ENCODE results near the gene PCGF3. TPM values are rescaled to one million over a fixed set of nuclear protein-coding genes. Genes with fewer than 3 reads are reported as not detected.
"Not testable (repeated sequence)": the region's sequence is repeated elsewhere in the genome, so short reads cannot be mapped to it uniquely, and the experiment has no call there.

PCGF3 gene
- total RNA-seq, 1 experiment from 2014 or later: 26.5 TPM

DNA sequence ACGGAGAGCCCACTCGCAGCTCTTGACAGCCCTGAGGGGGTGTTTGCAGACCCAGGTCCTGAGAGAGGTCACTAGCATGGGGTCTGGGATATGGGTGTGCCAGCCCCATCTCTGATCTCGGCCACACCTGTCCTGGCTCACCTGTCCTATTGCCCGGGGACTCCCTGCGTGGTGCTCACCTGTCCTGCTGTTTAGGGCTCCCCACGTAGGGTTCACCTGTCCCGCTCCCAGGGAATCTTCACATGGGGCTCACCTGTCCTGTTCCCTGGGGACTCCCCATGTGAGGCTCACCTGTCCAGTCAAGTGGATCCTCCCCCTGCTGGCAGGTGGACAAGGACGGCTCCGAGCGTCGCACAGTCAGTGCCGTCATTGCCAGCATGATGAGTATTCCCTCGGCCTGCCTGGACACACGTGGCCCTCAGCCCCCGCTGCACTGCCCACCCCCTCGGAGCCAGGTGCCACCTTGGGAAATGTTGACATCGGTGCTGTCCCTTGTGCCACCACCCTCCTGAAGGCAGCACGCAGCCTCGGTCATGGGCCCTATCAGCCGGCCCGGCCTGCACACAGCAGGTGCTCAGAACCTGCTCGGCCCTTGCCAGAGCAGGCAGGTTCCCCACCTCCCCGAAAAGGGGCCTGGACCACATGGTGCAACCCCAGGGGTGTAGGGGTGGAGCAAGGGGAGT, 23.0 kb upstream of the PCGF3 start:
- DNase-seq (ENCODE audit: low read depth): peak; percentile 3

GRCh38 chr4:683247-683897, 22.3 kb upstream of the PCGF3 start:
- DNase-seq (ENCODE audit: low read depth): peak; percentile 1

DNA sequence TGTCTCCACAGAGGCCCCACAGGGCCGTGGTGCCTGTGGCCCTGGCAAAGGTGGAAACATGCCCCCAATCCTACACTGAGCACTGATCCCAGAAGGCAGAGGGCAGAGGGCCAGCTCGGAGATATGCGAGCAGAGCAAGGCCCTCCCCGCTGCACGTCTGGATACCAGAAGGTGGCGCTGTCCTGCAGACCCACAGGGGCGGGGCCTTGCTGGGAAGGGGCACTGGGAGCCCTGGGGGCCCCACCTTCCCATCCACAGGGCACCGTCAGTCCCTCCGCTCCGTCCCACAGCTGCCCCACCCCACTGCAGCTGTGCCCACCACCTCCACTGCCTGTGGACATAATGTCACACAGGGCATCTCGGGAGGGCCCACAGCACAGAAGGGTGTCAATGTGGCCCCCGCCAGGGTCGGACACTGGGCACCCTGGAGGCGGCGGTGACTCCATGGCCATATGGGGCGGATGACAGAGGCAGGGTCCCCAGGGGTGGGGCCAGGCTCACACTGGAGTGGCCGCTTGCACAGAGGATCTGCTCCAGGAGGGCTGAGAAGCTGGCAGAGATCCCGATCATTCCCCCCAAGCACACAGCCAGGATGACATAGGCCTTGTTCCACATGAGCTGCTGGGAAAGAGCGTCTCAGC, 21.5 kb upstream of the PCGF3 start:
- peak; percentile 68 for DNase-seq (ENCODE audit: low read depth)

DNA sequence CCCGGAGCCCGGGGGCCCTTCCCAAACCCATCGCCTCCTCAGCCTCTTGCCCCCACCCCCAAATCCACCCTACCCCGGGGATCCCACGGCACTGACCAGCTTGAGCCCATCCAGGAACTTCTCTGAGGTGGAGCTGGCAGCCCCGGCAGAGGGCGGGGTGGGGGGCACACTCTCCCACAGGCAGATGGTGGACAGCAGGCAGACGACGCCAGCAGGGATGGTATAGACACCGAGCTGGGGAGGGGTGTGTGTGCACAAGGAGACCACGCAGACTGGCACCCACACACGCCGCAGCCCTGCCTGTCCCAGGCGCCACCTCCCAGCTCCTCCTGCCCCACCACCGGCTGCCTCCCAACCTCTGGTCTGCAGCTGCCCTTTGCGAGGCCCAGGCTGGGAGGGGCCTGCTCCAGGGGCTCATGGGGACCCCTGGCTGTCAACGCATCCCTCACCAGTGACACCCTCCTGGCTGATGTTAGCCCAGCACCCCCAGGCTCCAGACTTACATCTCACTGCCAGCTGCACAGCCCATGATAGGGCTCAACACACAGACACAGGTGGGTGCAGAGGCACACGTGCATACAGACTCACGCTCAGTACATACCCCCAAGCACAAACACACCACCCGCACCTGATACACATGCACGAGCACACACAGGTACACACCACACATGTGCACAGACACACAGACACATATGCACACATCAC, 20.9 kb upstream of the PCGF3 start:
- DNase-seq (ENCODE audit: low read depth): peak; percentile 5

DNA sequence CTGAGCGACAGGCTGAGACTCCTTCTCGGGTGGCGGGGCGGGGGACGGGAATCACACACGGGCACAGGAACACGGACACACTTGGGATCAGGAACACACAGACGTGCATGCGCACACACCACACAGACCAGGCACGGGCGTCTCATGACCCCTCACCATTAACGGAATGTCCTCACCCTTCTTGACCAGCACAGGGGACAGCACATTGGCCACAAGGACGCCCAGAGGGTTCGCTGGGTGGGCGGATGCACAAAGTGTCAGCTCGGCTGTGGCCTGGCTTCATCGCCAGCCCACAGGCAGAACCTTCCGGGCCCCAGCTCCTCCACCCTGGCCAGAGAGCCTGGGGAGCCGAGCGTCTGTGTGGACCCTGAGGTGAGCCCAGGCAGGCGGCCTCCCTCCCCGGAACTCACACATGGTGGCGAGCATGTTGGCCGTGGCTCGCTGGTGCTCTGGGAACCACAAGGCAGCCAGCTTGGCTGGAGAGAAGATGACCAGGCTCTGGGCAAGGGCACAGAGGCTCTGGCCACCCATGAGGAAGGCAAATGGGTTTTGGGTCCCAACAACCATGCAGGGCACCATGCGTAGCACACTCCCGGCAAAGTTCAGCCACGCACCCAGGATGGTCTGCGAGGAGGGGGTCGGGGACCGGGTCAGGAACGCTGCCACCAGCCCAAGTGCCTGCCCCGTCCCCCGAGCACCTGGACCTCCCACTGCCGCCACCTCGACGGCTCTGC, 19.8 kb upstream of the PCGF3 start:
- DNase-seq (ENCODE audit: low read depth): peak; percentile 4

DNA sequence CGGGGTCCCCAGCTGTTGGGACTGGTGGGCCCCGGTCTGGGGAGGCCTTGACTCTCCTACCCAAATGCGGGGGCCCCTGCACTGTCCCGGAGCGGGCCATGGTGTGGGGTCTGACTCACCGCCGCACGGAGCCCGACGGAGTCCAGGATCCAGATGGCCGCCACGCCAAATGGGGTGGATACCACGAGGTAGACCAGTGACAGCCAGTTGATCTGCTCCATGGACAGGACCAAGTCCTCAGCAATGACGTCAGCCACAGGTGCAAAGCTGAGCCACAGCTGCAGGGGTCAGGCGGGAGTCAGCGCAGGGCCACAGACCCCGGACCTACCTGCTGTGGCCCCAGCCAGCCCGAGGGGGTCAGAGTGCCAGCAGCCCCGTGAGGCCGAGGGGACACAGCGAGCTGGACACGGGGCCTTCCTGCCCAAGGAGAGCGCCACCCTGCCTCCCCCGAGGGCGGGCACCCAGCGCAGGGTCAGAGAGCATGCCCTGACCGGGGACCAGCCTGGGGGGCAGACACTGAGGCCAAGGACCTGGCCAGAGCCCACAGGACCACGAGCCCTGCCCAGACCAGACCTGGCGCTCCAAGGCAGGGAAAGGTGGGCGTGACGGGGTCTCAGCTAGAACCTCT, 19.1 kb upstream of the PCGF3 start:
- DNase-seq (ENCODE audit: low read depth): peak; percentile 2

GRCh38 chr4:687048-687970, 18.3 kb upstream of the PCGF3 start:
- DNase-seq (ENCODE audit: low read depth): peak; percentile 85

DNA sequence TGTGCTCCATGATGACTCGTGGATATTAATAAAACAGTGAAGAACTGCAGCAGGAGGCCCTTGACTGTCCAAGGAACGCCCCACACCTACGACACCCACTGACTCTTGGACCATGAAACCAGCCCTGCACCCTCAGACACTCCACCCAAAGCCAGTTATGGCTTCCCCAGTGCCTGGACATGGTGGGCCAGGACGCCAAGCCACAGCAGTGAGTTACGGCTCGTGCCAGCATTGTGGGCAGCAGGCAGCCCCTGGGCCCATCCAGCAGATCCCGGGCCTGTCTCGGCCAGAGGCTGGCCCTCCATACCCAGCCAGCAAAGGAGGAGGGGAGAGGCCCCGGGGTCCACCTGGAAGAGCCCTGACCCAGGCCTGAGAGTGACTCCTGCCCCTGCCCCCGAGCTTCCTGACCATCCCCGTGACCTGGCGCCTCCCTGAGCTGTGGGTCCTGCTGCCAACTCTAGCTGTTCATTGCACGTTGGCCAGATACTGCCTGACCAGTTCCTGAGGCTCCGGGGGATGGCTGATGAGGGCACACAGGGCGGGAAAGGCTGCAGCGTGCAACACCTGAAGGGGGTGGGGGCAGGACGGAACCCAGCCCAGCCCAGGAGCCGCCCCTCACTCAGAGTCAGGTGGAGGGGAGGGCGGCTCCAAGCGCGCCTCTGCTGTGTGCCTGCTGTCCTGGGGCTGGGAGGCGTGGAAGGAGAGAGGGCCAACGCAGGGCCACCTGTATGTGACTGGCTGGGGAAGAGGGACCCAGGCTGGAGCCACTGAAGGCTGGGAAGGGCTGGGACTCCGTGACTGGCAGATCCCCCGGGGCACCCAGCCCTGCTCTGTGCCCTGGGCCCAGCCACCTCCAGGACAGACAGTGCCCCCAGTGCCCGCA, 17.4 kb upstream of the PCGF3 start:
- no peak for DNase-seq (ENCODE audit: low read depth)

- no peak for DNase-seq (ENCODE audit: low read depth)
Measured at GRCh38 chr4:688854-689681, 16.6 kb upstream of the PCGF3 start, which contains the start of gene SLC49A3. Gene SLC49A3, minus strand, starts transcription at chr4:689151. Its CDS starts 24 bp downstream, at chr4:689127.

DNA sequence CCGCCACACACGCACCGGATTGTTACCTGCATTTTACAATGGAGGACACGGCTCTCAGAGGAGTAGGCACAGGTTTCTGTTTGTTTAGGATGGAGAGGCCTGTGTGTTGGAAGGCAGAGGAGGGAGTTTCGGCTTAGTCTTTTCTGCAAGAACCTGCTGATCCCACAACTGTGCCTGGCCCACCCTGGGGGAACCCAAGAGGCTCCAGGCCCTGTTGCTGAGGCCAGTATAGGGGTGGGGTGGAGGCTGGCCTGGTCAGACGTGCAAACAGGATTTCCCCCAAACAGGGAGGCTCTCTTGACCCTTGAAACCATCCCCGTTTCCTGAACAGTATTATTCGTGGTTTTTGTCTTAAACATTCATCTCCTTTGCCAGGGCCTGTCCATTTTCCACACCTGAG, 15.9 kb upstream of the PCGF3 start:
- no peak for DNase-seq (ENCODE audit: low read depth)

- no peak for DNase-seq (ENCODE audit: low read depth)
Measured at GRCh38 chr4:692771-693554, 12.7 kb upstream of the PCGF3 start.

DNA sequence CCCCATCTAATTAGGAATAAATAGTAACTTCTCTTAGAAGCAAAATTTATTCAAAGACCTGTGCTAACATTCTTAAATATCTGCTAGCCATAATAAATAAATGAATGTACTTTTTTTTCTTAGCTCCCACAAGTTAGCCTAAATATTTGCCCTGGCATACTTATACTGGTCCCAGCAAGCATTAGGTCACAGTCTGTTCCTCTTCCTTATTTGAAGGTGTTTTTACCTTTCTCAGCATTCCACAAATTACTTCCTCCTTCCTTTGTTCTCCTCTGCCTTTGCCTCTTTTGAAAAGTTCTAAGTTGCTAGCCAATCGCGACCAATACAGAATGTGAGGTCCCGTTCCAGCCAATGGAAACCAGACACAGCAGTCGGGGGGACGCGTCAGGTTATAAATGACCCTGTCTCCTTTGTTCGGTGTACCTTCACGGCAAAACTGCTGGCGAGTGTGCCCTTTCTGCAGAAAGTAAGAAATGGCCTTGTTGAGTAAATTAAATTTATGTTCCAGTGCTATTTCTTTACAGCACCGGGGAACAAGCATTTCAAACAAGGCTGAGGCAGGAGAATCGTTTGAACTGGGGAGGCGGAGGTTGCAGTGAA, 11.2 kb upstream of the PCGF3 start:
- DNase-seq (ENCODE audit: low read depth): not testable (repeated sequence)

DNA sequence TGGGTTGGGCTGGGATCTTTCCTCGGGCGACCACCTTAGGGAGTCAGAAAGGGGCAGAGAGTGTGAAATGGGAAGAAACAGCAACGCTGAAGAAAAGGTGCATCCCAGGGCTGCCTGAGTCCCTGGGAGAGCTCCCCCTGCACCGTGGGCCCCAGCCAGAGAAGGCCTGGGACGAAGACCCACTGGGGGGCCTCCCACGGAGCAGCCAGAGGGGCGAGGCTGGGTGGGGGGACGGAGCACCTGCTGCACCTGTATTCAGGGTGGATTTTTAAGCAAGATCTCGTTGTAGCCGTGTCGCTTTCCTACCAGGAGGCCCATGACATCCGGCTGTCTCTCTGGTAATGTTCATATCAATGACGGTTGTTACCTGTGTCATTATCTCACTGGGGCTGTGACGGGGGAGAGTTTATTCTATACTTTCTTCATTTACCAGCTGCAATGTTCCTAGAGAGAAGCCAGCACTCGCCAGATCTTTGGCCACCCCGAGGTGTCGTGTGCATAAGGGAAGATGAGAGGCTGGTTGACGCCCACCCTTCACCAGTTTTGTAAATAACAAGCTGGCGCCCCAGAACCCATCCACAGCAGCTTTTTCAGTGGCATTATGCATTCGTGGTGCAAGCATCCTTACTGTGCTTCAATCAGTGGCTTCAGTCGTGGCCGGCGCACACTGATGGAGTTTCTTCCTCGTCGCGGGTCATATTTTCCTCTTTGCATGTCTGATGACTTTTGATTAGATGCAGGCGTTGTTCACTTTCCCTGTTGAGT, 5.6 kb upstream of the PCGF3 start:
- DNase-seq (ENCODE audit: low read depth): no peak

DNA sequence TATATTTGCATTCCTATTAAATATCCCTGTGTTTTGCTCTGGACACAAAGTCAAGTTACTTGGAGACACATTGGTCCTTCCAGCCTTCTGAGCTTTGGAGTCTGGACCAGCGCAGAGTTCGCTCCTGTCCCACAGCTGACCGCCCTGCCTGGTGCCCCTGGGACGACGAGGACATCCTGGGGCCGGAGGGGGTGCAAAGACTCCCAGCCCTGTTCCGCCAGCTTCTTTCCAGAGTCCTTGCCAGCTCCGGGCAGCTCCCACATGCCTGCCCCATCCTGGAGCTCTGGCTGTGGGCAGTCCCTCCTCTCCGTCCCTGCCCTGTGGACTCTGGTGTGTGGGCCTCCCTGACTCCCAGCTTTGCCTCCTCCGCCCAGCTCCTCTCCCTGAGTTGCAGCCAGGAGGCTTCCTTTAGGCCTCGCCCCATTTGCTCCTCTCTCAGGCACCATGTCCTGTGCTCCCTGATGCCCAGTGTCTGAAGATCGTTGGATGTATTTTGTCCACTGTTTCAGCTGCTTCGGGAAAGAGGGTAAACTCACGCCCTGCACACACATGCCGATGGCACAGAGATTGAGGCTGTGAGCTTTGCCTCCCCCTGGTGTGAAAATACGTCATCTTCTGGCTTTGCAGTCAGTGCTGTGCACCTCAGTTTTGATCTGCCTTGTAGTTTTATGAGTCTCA, 4.9 kb upstream of the PCGF3 start:
- DNase-seq (ENCODE audit: low read depth): no peak

DNA sequence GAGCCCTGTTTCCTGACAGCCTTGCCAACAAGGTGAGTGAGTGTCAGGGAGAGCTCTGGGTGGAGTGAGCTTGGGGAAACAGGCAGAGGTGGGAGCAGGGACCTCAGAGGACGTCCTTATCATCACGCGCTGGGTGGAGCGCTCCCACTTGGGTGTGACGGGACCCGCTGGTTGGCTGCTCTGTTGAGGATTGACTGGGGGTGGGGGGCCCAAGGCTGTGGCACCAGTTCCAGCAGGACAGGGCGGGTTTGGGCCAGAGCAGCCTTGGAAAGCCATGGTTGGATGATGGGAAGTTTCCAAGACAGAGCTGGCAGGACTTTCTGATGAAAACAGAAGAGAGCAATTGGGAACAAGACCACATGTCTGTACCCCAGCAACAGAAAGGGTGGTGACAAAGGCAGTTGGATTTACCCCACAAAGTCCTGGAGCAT, 3.0 kb upstream of the PCGF3 start:
- DNase-seq (ENCODE audit: low read depth): no peak

Measured in Daoy (cell line).